HCT116 (cell line): Measurements from ENCODE around the gene OR56B1. TPM values are rescaled to one million over a fixed set of nuclear protein-coding genes. Genes with fewer than 3 reads are reported as not detected.
"Not testable (repeated sequence)": the region's sequence is repeated elsewhere in the genome, so short reads cannot be mapped to it uniquely, and the experiment has no call there.

Experiments used
- ATAC-seq: fragments of 200-7000 bp; cut with Tn5 transposase; 2 replicates; pipeline ENCODE4 v1.9.1; 2020; ENCODE audit warnings: mild to moderate bottlenecking, moderate library complexity
- BruUV-seq: library from RNA; stranded (reverse); fragments of 400-500 nt; replicated peaks from 2 replicates; lab custom pipeline; 2021; lab: Mats Ljungman, UMichigan
- CTCF ChIA-PET: fragments of 300-600 bp; sonication (Branson Sonifier 250); formaldehyde crosslinking; loops from one replicate; lab custom pipeline; 2021; ENCODE audit warnings: antibody characterized with exemption; lab: Charles Lee
- POLR2A ChIA-PET: fragments of 300-600, 350-600 bp; sonication (Branson Sonifier 250); formaldehyde crosslinking; loops from one replicate; lab custom pipeline; 2021; ENCODE audit warnings: antibody characterized with exemption; lab: Charles Lee
- RAD21 ChIA-PET, 2 experiments: fragments of 300-600 bp; sonication (Branson Sonifier 250); formaldehyde crosslinking; loops; one replicate each; lab custom pipeline; 2023; ENCODE audit warnings: low total read pairs in 2 of 2; ENCODE audit not compliant: uncharacterized antibody in 2 of 2, unreplicated experiment in 2 of 2, low non-redundant PET in 1 of 2; lab: Charles Lee
- DNase-seq: peaks from one replicate; pipeline ENCODE4 v3.0.0-alpha.2; 2010; ENCODE audit warnings: low read depth, low spot score
- H2AFZ ChIP-seq: fragments of 200-600 bp; shearing (Covaris generic), sonication (generic); 2 replicates; pipeline ENCODE4 v1.6.1; 2017; ENCODE audit warnings: low read depth, mixed run types, mixed read lengths, antibody characterized with exemption, low read length; ENCODE audit not compliant: poor library complexity, severe bottlenecking
- H3K27ac ChIP-seq: 2 replicates; pipeline ENCODE4 v1.5.1; 2012; ENCODE audit warnings: low read depth, low read length
- H3K27me3 ChIP-seq: fragments of 200-600 bp; sonication (generic); 2 replicates; pipeline ENCODE4 v1.6.1; 2016; ENCODE audit warnings: mixed run types, low read length, mixed read lengths; ENCODE audit not compliant: insufficient read depth
- H3K36me3 ChIP-seq, 2 experiments: fragments of 200-500 bp in 1 of 2; fragments of 200-600 bp in 1 of 2; sonication (Bioruptor generic) in 1 of 2; sonication (generic) in 1 of 2; 2 replicates each; pipeline versions ENCODE4 v1.5.1 to v1.6.1; 2014 to 2016; ENCODE audit warnings: low read length in 2 of 2, inconsistent platforms in 1 of 2, mixed read lengths in 1 of 2, mixed run types in 1 of 2; ENCODE audit not compliant: insufficient read depth in 2 of 2, control insufficient read depth in 1 of 2
- H3K4me1 ChIP-seq, 2 experiments: fragments of 200-600 bp in 1 of 2; sonication (generic) in 1 of 2; 2 replicates each; pipeline versions ENCODE4 v1.5.1 to v1.6.1; 2012 to 2017; ENCODE audit warnings: low read length in 2 of 2, inconsistent platforms in 1 of 2, mild to moderate bottlenecking in 1 of 2, mixed read lengths in 1 of 2, mixed run types in 1 of 2, moderate library complexity in 1 of 2; ENCODE audit not compliant: insufficient read depth in 2 of 2, control insufficient read depth in 1 of 2
- H3K4me2 ChIP-seq: fragments of 200-600 bp; sonication (generic); 2 replicates; pipeline ENCODE4 v1.6.1; 2017; ENCODE audit warnings: mixed run types, low read length, mixed read lengths
- H3K4me3 ChIP-seq, 2 experiments: fragments of 200-600 bp in 1 of 2; sonication (generic) in 1 of 2; replicated peaks in 1 of 2; 2 replicates each; pipeline ENCODE4 v1.5.1; 2011 to 2016; ENCODE audit warnings: low read length in 2 of 2, control low read depth in 1 of 2, low read depth in 1 of 2, mild to moderate bottlenecking in 1 of 2, mixed read lengths in 1 of 2, mixed run types in 1 of 2
- H3K79me2 ChIP-seq: fragments of 200-600 bp; sonication (generic); 2 replicates; pipeline ENCODE4 v1.6.1; 2017; ENCODE audit warnings: mild to moderate bottlenecking, mixed run types, low read length, moderate library complexity, mixed read lengths; ENCODE audit not compliant: insufficient read depth
- H3K9ac ChIP-seq: fragments of 200-600 bp; sonication (generic); 2 replicates; pipeline ENCODE4 v1.6.1; 2016; ENCODE audit warnings: low read length, mixed read lengths
- H3K9me2 ChIP-seq: fragments of 200-600 bp; sonication (generic), shearing (Covaris generic); 2 replicates; pipeline ENCODE4 v1.6.1; 2017; ENCODE audit warnings: mixed run types, mild to moderate bottlenecking, moderate library complexity; ENCODE audit not compliant: insufficient read depth
- H3K9me3 ChIP-seq, 2 experiments: fragments of 200-500 bp in 1 of 2; fragments of 200-600 bp in 1 of 2; sonication (Bioruptor generic) in 1 of 2; sonication (generic) in 1 of 2; 2 replicates each; pipeline ENCODE4 v1.6.1; 2014 to 2017; ENCODE audit warnings: low read length in 2 of 2, mixed read lengths in 2 of 2, inconsistent platforms in 1 of 2, low read depth in 1 of 2, mild to moderate bottlenecking in 1 of 2, mixed run types in 1 of 2, moderate library complexity in 1 of 2; ENCODE audit not compliant: control insufficient read depth in 1 of 2, insufficient read depth in 1 of 2
- H4K20me1 ChIP-seq: fragments of 200-600 bp; sonication (generic), shearing (Covaris generic); 2 replicates; pipeline ENCODE4 v1.6.1; 2017; ENCODE audit warnings: mixed run types, mild to moderate bottlenecking, moderate library complexity; ENCODE audit not compliant: insufficient read depth
- CBX3 ChIP-seq: IDR thresholded peaks from 2 replicates; pipeline ENCODE4 v1.6.1; 2012; ENCODE audit warnings: low read depth
- EGR1 ChIP-seq: IDR thresholded peaks from 2 replicates; pipeline ENCODE4 v1.6.1; 2012; ENCODE audit warnings: low read depth
- ELF1 ChIP-seq: IDR thresholded peaks from 2 replicates; pipeline ENCODE4 v1.6.1; 2012; ENCODE audit warnings: low read depth, borderline replicate concordance
- FOSL1 ChIP-seq: IDR thresholded peaks from 2 replicates; pipeline ENCODE4 v1.6.1; 2012; ENCODE audit warnings: low read depth
- JUND ChIP-seq: IDR thresholded peaks from 2 replicates; pipeline ENCODE4 v1.6.1; 2012
- MAX ChIP-seq: IDR thresholded peaks from 2 replicates; pipeline ENCODE4 v1.6.1; 2012
- POLR2AphosphoS5 ChIP-seq: IDR thresholded peaks from 2 replicates; pipeline ENCODE4 v1.6.1; 2011; ENCODE audit warnings: mild to moderate bottlenecking, low read depth, low read length, moderate library complexity
- TCF7L2 ChIP-seq: IDR thresholded peaks from 2 replicates; pipeline ENCODE4 v1.7.0; 2011; ENCODE audit warnings: borderline replicate concordance, inconsistent platforms; ENCODE audit not compliant: insufficient read depth, insufficient read length; ENCODE audit errors: extremely low read depth
- ZBTB33 ChIP-seq: IDR thresholded peaks from 2 replicates; pipeline ENCODE4 v1.6.1; 2011; ENCODE audit warnings: mild to moderate bottlenecking, low read length, moderate library complexity; ENCODE audit not compliant: insufficient replicate concordance; ENCODE audit errors: extremely low read depth
- intact Hi-C: fragments of 100-400 bp; cut with micrococcal nuclease; formaldehyde crosslinking; loops from 2 replicates; pipeline ENCODE4 v1.10.0; 2022
- total RNA-seq: library from RNA; stranded (reverse); gene quantifications from one replicate; pipeline ENCODE4 v1.2.1, GENCODE V29; 2021; ENCODE audit not compliant: unreplicated experiment
- TF ChIP-seq, protein P1 (sequence below): IDR thresholded peaks from 2 replicates; pipeline ENCODE4 v1.6.1; 2012

Gene OR56B1
- total RNA-seq, 1 experiment from 2014 or later, result not detected

DNA sequence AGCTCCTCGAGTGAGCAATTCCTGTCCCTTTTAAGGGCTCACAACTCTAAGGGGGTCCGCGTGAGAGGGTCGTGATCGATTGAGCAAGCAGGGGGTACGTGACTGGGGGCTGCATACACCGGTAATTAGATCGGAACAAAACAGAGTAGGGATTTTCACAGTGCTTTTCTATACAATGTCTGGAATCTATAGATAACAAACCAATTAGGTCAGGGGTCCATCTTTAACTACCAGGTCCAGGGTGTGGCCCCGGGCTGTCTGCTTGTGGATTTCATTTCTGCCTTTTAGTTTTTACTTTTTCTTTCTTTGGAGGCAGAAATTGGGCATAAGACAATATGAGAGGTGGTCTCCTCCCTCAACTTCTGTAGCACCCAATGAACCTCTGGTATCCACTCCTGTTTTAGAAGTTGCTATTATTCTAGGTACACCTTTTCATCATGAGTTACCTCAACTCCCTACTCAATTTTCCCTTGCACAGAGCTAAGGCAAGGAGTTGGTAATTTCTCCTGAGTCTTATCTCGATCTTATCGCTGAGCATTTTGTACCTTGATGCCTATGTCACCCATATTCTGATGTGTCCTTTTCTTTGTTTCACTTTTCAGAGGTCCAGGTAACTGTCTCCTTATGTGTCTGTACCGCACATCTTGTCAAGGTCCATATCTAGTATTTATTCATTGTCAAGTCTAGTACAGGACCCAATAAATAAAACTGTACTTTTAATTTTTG, 44.8 kb upstream of the OR56B1 start:
- intact Hi-C loops, ATAC-seq, H3K4me3 ChIP-seq: not testable (repeated sequence)

DNA sequence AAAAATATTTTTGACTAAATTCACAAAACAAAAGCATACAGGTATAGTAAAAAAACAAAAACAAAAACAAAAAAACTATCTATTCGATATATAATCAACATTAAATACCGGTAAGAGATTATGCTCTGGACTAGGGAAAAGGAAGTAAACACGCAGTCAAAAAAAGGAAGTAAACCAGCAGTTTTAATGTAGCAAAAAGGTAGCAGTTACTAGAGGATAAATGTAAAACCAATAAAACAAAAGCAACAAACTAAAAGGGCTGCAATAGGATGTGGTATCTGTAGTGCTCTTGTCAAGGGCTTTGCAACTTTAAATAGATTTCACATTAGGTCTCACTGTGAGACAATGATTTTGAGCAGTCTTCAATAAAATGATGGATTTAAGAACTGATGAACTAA, 44.3 kb upstream of the OR56B1 start:
- H4K20me1 ChIP-seq, result no peaks in the 10 kb centered on the region
- intact Hi-C loops, result no loop called here
- no peaks in the 10 kb centered on the region for H3K79me2 ChIP-seq
- TF ChIP-seq EGR1 (no peak), JUND (no peak), MAX (no peak), ZBTB33 (no peak), CBX3 (no peak), FOSL1 (no peak), TCF7L2 (no peak), POLR2AphosphoS5 (no peak), ELF1 (no peak)
- TF ChIP-seq, protein P1, sequence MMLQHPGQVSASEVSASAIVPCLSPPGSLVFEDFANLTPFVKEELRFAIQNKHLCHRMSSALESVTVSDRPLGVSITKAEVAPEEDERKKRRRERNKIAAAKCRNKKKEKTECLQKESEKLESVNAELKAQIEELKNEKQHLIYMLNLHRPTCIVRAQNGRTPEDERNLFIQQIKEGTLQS, result no peak
- TF ChIP-seq, all 23 proteins: peak for 0
- no peak overlapping the region for H3K9ac ChIP-seq
- no peaks in the 10 kb centered on the region for H3K4me1 ChIP-seq
- no peak overlapping the region for H3K4me2 ChIP-seq
- ChIA-PET CTCF (no interaction called here), POLR2A (no interaction called here), RAD21 (no interaction called here)
- no peaks in the 10 kb centered on the region for H3K9me2 ChIP-seq
- H2AFZ ChIP-seq, result no peak overlapping the region
- DNase-seq (no peak), ATAC-seq (no peak)
- no peak overlapping the region for H3K27ac ChIP-seq
- no peaks in the 10 kb centered on the region for H3K9me3 ChIP-seq
- H3K27me3 ChIP-seq, result peaks cover 31% of the 10 kb centered on the region
- BruUV-seq, result no TSS peak
- no peak overlapping the region for H3K4me3 ChIP-seq
- H3K36me3 ChIP-seq, result no peaks in the 10 kb centered on the region

More for the DNA sequence above, 44.8 kb upstream of the OR56B1 start:
- H3K27me3 ChIP-seq, result peaks cover 25% of the 10 kb centered on the region
- POLR2A ChIA-PET, H3K4me1 ChIP-seq, H2AFZ ChIP-seq, H3K79me2 ChIP-seq, BruUV-seq, H3K9me3 ChIP-seq, DNase-seq, H3K9ac ChIP-seq, H3K4me2 ChIP-seq, CTCF ChIA-PET, H3K9me2 ChIP-seq, RAD21 ChIA-PET, H4K20me1 ChIP-seq, H3K36me3 ChIP-seq, H3K27ac ChIP-seq: not testable (repeated sequence)
